H9 (cell line): ENCODE measurements around the gene RAF1. TPM values are rescaled to one million over a fixed set of nuclear protein-coding genes. Genes with fewer than 3 reads are reported as not detected.
A peak's percentile ranks its signal among the peaks of the same experiment; 100 is the strongest.
"Not testable (repeated sequence)": the region's sequence is repeated elsewhere in the genome, so short reads cannot be mapped to it uniquely, and the experiment has no call there.

Experiments used
- DNase-seq: peaks from one replicate; pipeline ENCODE4 v3.0.0-alpha.2; 2017
- H2AFZ ChIP-seq: one replicate; pipeline ENCODE4 v1.6.1; 2013; ENCODE audit warnings: mild to moderate bottlenecking, low read length, control low read depth, moderate library complexity
- H2AK5ac ChIP-seq: 2 replicates; pipeline ENCODE4 v1.6.1; 2013; ENCODE audit warnings: low read length, control low read depth, mixed read lengths; ENCODE audit not compliant: insufficient read length
- H2BK120ac ChIP-seq: one replicate; pipeline ENCODE4 v1.6.1; 2013; ENCODE audit warnings: low read depth, mild to moderate bottlenecking, low read length, control low read depth, inconsistent platforms; ENCODE audit not compliant: poor library complexity, severe bottlenecking
- H2BK12ac ChIP-seq: 2 replicates; pipeline ENCODE4 v1.6.1; 2013; ENCODE audit warnings: low read length, control low read depth, mixed read lengths, low read depth; ENCODE audit not compliant: insufficient read length
- H2BK15ac ChIP-seq: 2 replicates; pipeline ENCODE4 v1.6.1; 2013; ENCODE audit warnings: low read depth, low read length, control low read depth
- H2BK20ac ChIP-seq: one replicate; pipeline ENCODE4 v1.6.1; 2013; ENCODE audit warnings: low read depth, mild to moderate bottlenecking, low read length, control low read depth, inconsistent platforms; ENCODE audit not compliant: poor library complexity, severe bottlenecking
- H2BK5ac ChIP-seq: 2 replicates; pipeline ENCODE4 v1.6.1; 2013; ENCODE audit warnings: low read length, control low read depth, mixed read lengths; ENCODE audit not compliant: insufficient read length
- H3K14ac ChIP-seq: 2 replicates; pipeline ENCODE4 v1.6.1; 2013; ENCODE audit warnings: low read length, control low read depth; ENCODE audit not compliant: insufficient read depth
- H3K18ac ChIP-seq: 2 replicates; pipeline ENCODE4 v1.6.1; 2013; ENCODE audit warnings: low read depth, mild to moderate bottlenecking, mixed read lengths, low read length, control low read depth; ENCODE audit not compliant: insufficient read length
- H3K23ac ChIP-seq: 2 replicates; pipeline ENCODE4 v1.6.1; 2013; ENCODE audit warnings: low read length, control low read depth, mixed read lengths, low read depth; ENCODE audit not compliant: insufficient read length
- H3K23me2 ChIP-seq: 2 replicates; pipeline ENCODE4 v1.6.1; 2013; ENCODE audit warnings: low read depth, mild to moderate bottlenecking, mixed read lengths, low read length, control low read depth; ENCODE audit not compliant: insufficient read length, poor library complexity, severe bottlenecking
- H3K27ac ChIP-seq: 2 replicates; pipeline ENCODE4 v1.5.1; 2013; ENCODE audit warnings: low read length, control low read depth, mixed read lengths, low read depth; ENCODE audit not compliant: insufficient read length
- H3K27me3 ChIP-seq: 2 replicates; pipeline ENCODE4 v1.6.1; 2013; ENCODE audit warnings: low read length, control low read depth, inconsistent platforms; ENCODE audit not compliant: insufficient read depth
- H3K4ac ChIP-seq: 2 replicates; pipeline ENCODE4 v1.6.1; 2013; ENCODE audit warnings: low read depth, mild to moderate bottlenecking, control low read depth, inconsistent platforms, low read length, moderate library complexity
- H3K4me1 ChIP-seq: 2 replicates; pipeline ENCODE4 v1.6.1; 2013; ENCODE audit warnings: low read length, control low read depth, inconsistent platforms; ENCODE audit not compliant: insufficient read depth
- H3K4me2 ChIP-seq: 2 replicates; pipeline ENCODE4 v1.6.1; 2013; ENCODE audit warnings: low read length, control low read depth, mixed read lengths; ENCODE audit not compliant: insufficient read length, insufficient read depth
- H3K56ac ChIP-seq: 2 replicates; pipeline ENCODE4 v1.6.1; 2013; ENCODE audit warnings: low read depth, mild to moderate bottlenecking, mixed read lengths, low read length, control low read depth; ENCODE audit not compliant: insufficient read length
- H3K79me1 ChIP-seq: 2 replicates; pipeline ENCODE4 v1.6.1; 2013; ENCODE audit warnings: low read depth, mild to moderate bottlenecking, moderate library complexity, low read length, control low read depth, inconsistent platforms; ENCODE audit not compliant: insufficient read depth, poor library complexity, severe bottlenecking
- H3K79me2 ChIP-seq: 2 replicates; pipeline ENCODE4 v1.6.1; 2013; ENCODE audit warnings: low read length, control low read depth, inconsistent platforms; ENCODE audit not compliant: insufficient read depth
- H3K9ac ChIP-seq: 2 replicates; pipeline ENCODE4 v1.6.1; 2013; ENCODE audit warnings: low read length, control low read depth, mixed read lengths; ENCODE audit not compliant: insufficient read length; ENCODE audit errors: extremely low read depth
- H3K9me3 ChIP-seq: one replicate; pipeline ENCODE4 v1.6.1; 2013; ENCODE audit warnings: low read depth, low read length, inconsistent platforms; ENCODE audit not compliant: control insufficient read depth
- H3T11ph ChIP-seq: one replicate; pipeline ENCODE4 v1.6.1; 2013; ENCODE audit warnings: mild to moderate bottlenecking, low read length, control low read depth, inconsistent platforms
- H4K20me1 ChIP-seq: one replicate; pipeline ENCODE4 v1.6.1; 2013; ENCODE audit not compliant: control insufficient read depth, insufficient read length, insufficient read depth
- H4K5ac ChIP-seq: 2 replicates; pipeline ENCODE4 v1.6.1; 2013; ENCODE audit warnings: low read depth, mild to moderate bottlenecking, mixed read lengths, low read length, control low read depth; ENCODE audit not compliant: insufficient read length
- H4K8ac ChIP-seq: replicated peaks from 2 replicates; pipeline ENCODE4 v1.6.1; 2013; ENCODE audit warnings: low read length, control low read depth, mixed read lengths, low read depth; ENCODE audit not compliant: insufficient read length
- H4K91ac ChIP-seq: 2 replicates; pipeline ENCODE4 v1.6.1; 2013; ENCODE audit warnings: low read depth, mild to moderate bottlenecking, moderate library complexity, mixed read lengths, low read length, control low read depth; ENCODE audit not compliant: insufficient read length
- H3K27ac Mint-ChIP-seq, 3 experiments: 2 replicates in 2 of 3; 3 replicates in 1 of 3; pipeline ENCODE4 v1.8.0; 2020 to 2021; ENCODE audit warnings: mixed read lengths in 3 of 3, mild to moderate bottlenecking in 1 of 3, moderate library complexity in 1 of 3
- H3K27me3 Mint-ChIP-seq: 2 replicates; pipeline ENCODE4 v1.8.0; 2021; ENCODE audit warnings: low read depth, mild to moderate bottlenecking, moderate library complexity, mixed read lengths
- H3K36me3 Mint-ChIP-seq, 3 experiments: 2 replicates in 2 of 3; 3 replicates in 1 of 3; pipeline ENCODE4 v1.8.0; 2020 to 2021; ENCODE audit warnings: low read depth in 3 of 3, mixed read lengths in 3 of 3; ENCODE audit not compliant: insufficient read depth in 1 of 3
- H3K4me1 Mint-ChIP-seq, 2 experiments: 2 replicates each; pipeline ENCODE4 v1.8.0; 2020; ENCODE audit warnings: mixed read lengths in 2 of 2
- H3K4me3 Mint-ChIP-seq, 2 experiments: 2 replicates in 1 of 2; 3 replicates in 1 of 2; pipeline ENCODE4 v1.8.0; 2020 to 2021; ENCODE audit warnings: mild to moderate bottlenecking in 2 of 2, mixed read lengths in 2 of 2, moderate library complexity in 1 of 2
- H3K9me3 Mint-ChIP-seq, 2 experiments: 2 replicates in 1 of 2; 3 replicates in 1 of 2; pipeline ENCODE4 v1.8.0; 2020; ENCODE audit warnings: mild to moderate bottlenecking in 2 of 2, mixed read lengths in 2 of 2, moderate library complexity in 1 of 2
- WGBS: extraction: QIAGEN DNeasy Blood & Tissue Kit; methylation state at CpG from one replicate; pipeline ENCODE4 v1.1.7; 2013; ENCODE audit warnings: missing lambda C conversion rate, low lambda C conversion rate, mixed read lengths; ENCODE audit not compliant: insufficient read length; ENCODE audit errors: extremely low coverage; 5-methylcytosine and 5-hydroxymethylcytosine counted together
- total RNA-seq: library from RNA; stranded (reverse); gene quantifications from 2 replicates; pipeline ENCODE4 v1.2.1, GENCODE V29; 2021
- TF ChIP-seq, protein P1 (sequence below): fragments of 200-600 bp; sonication (generic); conservative IDR thresholded peaks from 3 replicates; pipeline ENCODE4 v1.8.0; 2021; ENCODE audit warnings: antibody characterized with exemption, mild to moderate bottlenecking

RAF1 gene
- total RNA-seq, 1 experiment from 2014 or later: 112 TPM

DNA sequence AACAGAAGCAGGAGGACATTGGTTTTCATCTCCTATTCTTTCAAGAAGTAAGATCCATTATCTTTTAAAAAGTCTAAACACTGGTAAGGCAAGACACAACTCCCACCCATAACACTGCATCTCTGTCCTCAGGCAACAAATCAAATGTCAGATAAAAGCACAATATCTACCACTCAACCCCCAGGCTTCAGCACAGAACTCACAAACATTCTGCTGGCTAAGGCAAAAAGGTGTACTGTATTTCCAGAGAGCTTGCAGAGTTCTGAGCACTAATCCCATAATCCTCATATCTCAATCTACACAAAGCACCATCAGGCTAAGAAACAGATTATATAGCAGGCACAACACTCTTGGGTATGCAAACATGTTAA, 20.9 kb downstream of the RAF1 start:
- no peak overlapping the region for H3K4me3 Mint-ChIP-seq
- Histone ChIP-seq H3K18ac (no peak overlapping the region), H3K27ac (no peak overlapping the region), H2AK5ac (no peak overlapping the region), H3K4me1 (no peaks in the 10 kb centered on the region; the same call in 1 of the 2 replicates), H2BK20ac (no peak overlapping the region), H3K23me2 (no peaks in the 10 kb centered on the region), H2BK120ac (no peak overlapping the region), H4K91ac (no peak overlapping the region), H3K9me3 (no peaks in the 10 kb centered on the region), H2BK12ac (no peak overlapping the region), H3K4me2 (no peak overlapping the region), H3K23ac (no peak overlapping the region), H3K27me3 (no peaks in the 10 kb centered on the region), H2BK15ac (no peak overlapping the region), H3K14ac (no peak overlapping the region), H2AFZ (no peak overlapping the region), H3K4ac (no peak overlapping the region), H2BK5ac (no peak overlapping the region), H3K9ac (no peak overlapping the region), H4K5ac (no peak overlapping the region), H3K56ac (no peak overlapping the region), H3K79me2 (peaks cover 19% of the 10 kb centered on the region; the same call in 1 of the 2 replicates), H4K20me1 (no peaks in the 10 kb centered on the region), H3K79me1 (peaks cover 3% of the 10 kb centered on the region), H4K8ac (no peak overlapping the region), H3T11ph (no peak overlapping the region)
- peak overlapping the region in 1 of 3 experiments; percentile 26; a peak in 2 of 7 replicates for H3K27ac Mint-ChIP-seq
- TF ChIP-seq, protein P1, sequence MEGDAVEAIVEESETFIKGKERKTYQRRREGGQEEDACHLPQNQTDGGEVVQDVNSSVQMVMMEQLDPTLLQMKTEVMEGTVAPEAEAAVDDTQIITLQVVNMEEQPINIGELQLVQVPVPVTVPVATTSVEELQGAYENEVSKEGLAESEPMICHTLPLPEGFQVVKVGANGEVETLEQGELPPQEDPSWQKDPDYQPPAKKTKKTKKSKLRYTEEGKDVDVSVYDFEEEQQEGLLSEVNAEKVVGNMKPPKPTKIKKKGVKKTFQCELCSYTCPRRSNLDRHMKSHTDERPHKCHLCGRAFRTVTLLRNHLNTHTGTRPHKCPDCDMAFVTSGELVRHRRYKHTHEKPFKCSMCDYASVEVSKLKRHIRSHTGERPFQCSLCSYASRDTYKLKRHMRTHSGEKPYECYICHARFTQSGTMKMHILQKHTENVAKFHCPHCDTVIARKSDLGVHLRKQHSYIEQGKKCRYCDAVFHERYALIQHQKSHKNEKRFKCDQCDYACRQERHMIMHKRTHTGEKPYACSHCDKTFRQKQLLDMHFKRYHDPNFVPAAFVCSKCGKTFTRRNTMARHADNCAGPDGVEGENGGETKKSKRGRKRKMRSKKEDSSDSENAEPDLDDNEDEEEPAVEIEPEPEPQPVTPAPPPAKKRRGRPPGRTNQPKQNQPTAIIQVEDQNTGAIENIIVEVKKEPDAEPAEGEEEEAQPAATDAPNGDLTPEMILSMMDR: no peak
- peaks cover 16 to 17% of the 10 kb centered on the region in 2 experiments for H3K4me1 Mint-ChIP-seq
- peaks cover 3 to 9% (median 4%) of the 10 kb centered on the region in 3 experiments; a peak in 5 of 7 replicates for H3K36me3 Mint-ChIP-seq
- no peaks in the 10 kb centered on the region for H3K27me3 Mint-ChIP-seq
- DNase-seq: no peak
- peaks cover 0 to 6% of the 10 kb centered on the region in 2 experiments; a peak in 2 of 5 replicates for H3K9me3 Mint-ChIP-seq

DNA sequence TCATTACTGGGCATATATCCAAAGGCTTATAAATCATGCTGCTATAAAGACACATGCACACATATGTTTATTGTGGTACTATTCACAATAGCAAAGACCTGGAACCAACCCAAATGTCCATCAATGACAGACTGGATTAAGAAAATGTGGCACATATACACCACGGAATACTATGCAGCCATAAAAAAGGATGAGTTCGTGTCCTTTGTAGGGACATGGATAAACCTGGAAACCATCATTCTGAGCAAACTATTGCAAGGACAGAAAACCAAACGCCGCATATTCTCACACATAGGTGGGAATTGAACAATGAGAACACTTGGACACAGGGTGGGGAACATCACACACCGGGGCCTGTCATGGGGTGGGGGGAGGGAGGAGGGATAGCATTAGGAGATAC, 23.1 kb downstream of the RAF1 start:
- H3K4me1 ChIP-seq, H4K8ac ChIP-seq, H4K20me1 ChIP-seq, H2BK120ac ChIP-seq, DNase-seq, H2AK5ac ChIP-seq, H3K79me1 ChIP-seq, H4K91ac ChIP-seq, H3K4me3 Mint-ChIP-seq, H2BK20ac ChIP-seq, H3K14ac ChIP-seq, H3K4me2 ChIP-seq, H2AFZ ChIP-seq, H3K23me2 ChIP-seq, H3K9me3 ChIP-seq, H3K23ac ChIP-seq, H3K27ac ChIP-seq, H3K27ac Mint-ChIP-seq, H2BK15ac ChIP-seq, H2BK5ac ChIP-seq, H4K5ac ChIP-seq, H3K36me3 Mint-ChIP-seq, H2BK12ac ChIP-seq, H3T11ph ChIP-seq, H3K9ac ChIP-seq, H3K27me3 ChIP-seq, H3K27me3 Mint-ChIP-seq, H3K9me3 Mint-ChIP-seq, H3K18ac ChIP-seq, H3K56ac ChIP-seq, H3K4ac ChIP-seq: not testable (repeated sequence)
- H3K79me2 ChIP-seq: peaks cover 18% of the 10 kb centered on the region; the same call in 1 of the 2 replicates
- no CpG with 5 or more reads among the region's 5 CpGs for WGBS
- H3K4me1 Mint-ChIP-seq: peaks cover 27 to 28% of the 10 kb centered on the region in 2 experiments
